ENCODE results near the gene FARP1.
A peak's percentile ranks its signal among the peaks of the same experiment; 100 is the strongest.

Gene FARP1

DNA sequence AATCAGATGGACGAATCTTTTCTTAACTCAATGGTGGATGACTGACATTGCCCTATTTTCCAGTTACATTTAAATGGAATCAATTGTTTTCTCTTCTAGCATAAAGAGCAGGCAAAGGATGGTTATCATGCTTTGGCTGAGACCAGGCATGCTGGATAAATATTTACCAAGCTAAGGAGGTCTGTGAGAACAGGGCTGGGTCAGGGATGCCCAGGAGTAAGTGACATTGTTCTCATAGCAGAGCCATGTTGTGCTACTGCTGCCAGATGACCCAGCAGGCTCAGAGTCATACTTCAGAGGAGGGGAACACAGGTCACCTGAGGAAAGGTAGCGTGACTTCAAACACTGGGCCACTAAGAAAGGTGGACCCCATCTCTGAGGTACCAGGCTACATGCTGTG, 150.2 kb downstream of the FARP1 start:
- H3K9me3 ChIP-seq (ENCODE audit: control insufficient read depth, low read length), result no peaks in the 10 kb centered on the region
- no peaks in the 10 kb centered on the region for H3K27me3 ChIP-seq (replicated peaks; ENCODE audit: control insufficient read depth, insufficient read depth, low read length)
- H3K4me3 ChIP-seq (ENCODE audit: low read length), result no peak overlapping the region
- peak; percentile 33 for DNase-seq (ENCODE audit: low read depth)
- H3K4me1 ChIP-seq (ENCODE audit: control insufficient read depth, insufficient read depth, low read length), result peaks cover 16% of the 10 kb centered on the region
- H3K9ac ChIP-seq (ENCODE audit: low read length), result no peak overlapping the region
- no peaks in the 10 kb centered on the region for H3K36me3 ChIP-seq (ENCODE audit: control insufficient read depth, insufficient read depth, low read length, severe bottlenecking)

- no peak overlapping the region for H3K4me3 ChIP-seq (ENCODE audit: low read length)
- no peaks in the 10 kb centered on the region for H3K9me3 ChIP-seq (ENCODE audit: control insufficient read depth, low read length)
- H3K36me3 ChIP-seq (ENCODE audit: control insufficient read depth, insufficient read depth, low read length, severe bottlenecking), result no peaks in the 10 kb centered on the region
- no peaks in the 10 kb centered on the region for H3K27me3 ChIP-seq (replicated peaks; ENCODE audit: control insufficient read depth, insufficient read depth, low read length)
- H3K9ac ChIP-seq (ENCODE audit: low read length), result no peak overlapping the region
- peak; percentile 49 for DNase-seq (ENCODE audit: low read depth)
- H3K4me1 ChIP-seq (ENCODE audit: control insufficient read depth, insufficient read depth, low read length), result peaks cover 16% of the 10 kb centered on the region
Measured at GRCh38 chr13:98293570-98294142, 150.8 kb downstream of the FARP1 start.

DNA sequence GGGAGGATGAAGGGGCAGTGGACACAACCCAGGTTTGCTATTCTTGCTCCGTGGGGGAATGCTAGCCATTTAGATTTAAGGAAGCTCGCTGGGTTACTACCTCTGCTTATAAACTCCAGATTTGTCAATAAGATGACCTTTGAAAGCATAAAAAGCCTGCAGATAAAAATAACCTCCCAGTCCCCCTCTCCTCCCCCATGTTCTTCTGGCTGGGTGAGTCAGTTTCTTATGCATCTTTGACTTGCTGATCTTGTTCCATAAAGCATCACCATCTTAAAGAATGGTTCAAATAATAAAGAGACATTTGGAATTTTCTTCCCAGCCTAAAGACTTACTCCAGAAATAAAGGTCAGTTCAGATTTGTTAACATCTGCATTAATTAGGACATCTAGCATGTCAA, 152.5 kb downstream of the FARP1 start:
- peaks cover 30% of the 10 kb centered on the region for H3K4me1 ChIP-seq (ENCODE audit: control insufficient read depth, insufficient read depth, low read length)
- no peak overlapping the region for H3K9ac ChIP-seq (ENCODE audit: low read length)
- H3K4me3 ChIP-seq (ENCODE audit: low read length), result no peak overlapping the region
- no peaks in the 10 kb centered on the region for H3K27me3 ChIP-seq (replicated peaks; ENCODE audit: control insufficient read depth, insufficient read depth, low read length)
- no peaks in the 10 kb centered on the region for H3K36me3 ChIP-seq (ENCODE audit: control insufficient read depth, insufficient read depth, low read length, severe bottlenecking)
- peak; percentile 28 for DNase-seq (ENCODE audit: low read depth)
- H3K9me3 ChIP-seq (ENCODE audit: control insufficient read depth, low read length), result no peaks in the 10 kb centered on the region

DNA sequence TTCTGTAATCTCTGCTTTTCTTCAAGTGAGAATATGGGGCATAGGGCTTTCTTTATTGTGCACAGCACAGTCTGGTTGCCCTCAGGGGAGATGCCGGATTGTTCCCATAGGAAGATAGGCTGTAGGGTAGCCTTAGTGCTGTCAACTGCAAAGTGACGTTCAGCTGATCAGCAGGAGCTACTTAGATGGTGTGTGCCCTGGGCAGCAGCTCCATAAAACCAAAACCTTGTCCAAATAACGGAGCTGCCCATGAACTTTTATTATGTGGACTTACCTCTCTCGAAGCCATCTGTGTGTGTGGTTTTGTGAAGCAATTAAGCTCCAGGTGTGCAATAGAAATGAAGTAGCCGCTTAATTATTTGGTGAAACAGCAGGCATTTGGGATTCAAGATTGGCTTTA, 154.2 kb downstream of the FARP1 start:
- Histone ChIP-seq H3K9me3 (ENCODE audit: control insufficient read depth, low read length) (no peaks in the 10 kb centered on the region), H3K4me1 (ENCODE audit: control insufficient read depth, insufficient read depth, low read length) (peaks cover 40% of the 10 kb centered on the region), H3K4me3 (ENCODE audit: low read length) (no peak overlapping the region), H3K27me3 (replicated peaks; ENCODE audit: control insufficient read depth, insufficient read depth, low read length) (no peaks in the 10 kb centered on the region), H3K36me3 (ENCODE audit: control insufficient read depth, insufficient read depth, low read length, severe bottlenecking) (no peaks in the 10 kb centered on the region), H3K9ac (ENCODE audit: low read length) (no peak overlapping the region)
- no peak for DNase-seq (ENCODE audit: low read depth)

DNA sequence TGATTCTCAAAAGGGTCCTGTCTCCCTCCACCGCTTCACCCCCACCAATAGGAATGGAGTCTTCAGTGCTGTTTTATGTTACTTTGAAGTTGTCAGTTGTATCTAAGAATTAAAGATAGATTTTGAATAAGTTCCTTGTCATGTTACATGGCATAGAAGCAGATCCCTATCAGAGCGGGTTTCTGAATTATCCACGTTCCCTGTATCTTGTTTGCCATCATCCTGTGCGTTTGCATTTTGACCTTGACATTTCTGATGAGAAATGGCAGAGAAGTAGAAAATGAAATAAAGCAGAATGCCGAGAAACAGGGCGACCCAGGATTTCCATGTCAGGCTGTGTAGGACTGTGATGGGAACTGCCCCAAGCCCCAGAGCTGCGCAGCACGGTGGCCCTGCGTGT, 154.9 kb downstream of the FARP1 start:
- Histone ChIP-seq H3K9ac (ENCODE audit: low read length) (no peak overlapping the region), H3K4me3 (ENCODE audit: low read length) (no peak overlapping the region), H3K27me3 (replicated peaks; ENCODE audit: control insufficient read depth, insufficient read depth, low read length) (no peaks in the 10 kb centered on the region), H3K4me1 (ENCODE audit: control insufficient read depth, insufficient read depth, low read length) (peaks cover 40% of the 10 kb centered on the region), H3K36me3 (ENCODE audit: control insufficient read depth, insufficient read depth, low read length, severe bottlenecking) (no peaks in the 10 kb centered on the region), H3K9me3 (ENCODE audit: control insufficient read depth, low read length) (no peaks in the 10 kb centered on the region)
- DNase-seq (ENCODE audit: low read depth), result no peak

- Histone ChIP-seq H3K27me3 (replicated peaks; ENCODE audit: control insufficient read depth, insufficient read depth, low read length) (no peaks in the 10 kb centered on the region), H3K9ac (ENCODE audit: low read length) (no peak overlapping the region), H3K9me3 (ENCODE audit: control insufficient read depth, low read length) (no peaks in the 10 kb centered on the region), H3K4me1 (ENCODE audit: control insufficient read depth, insufficient read depth, low read length) (peaks cover 40% of the 10 kb centered on the region), H3K4me3 (ENCODE audit: low read length) (no peak overlapping the region), H3K36me3 (ENCODE audit: control insufficient read depth, insufficient read depth, low read length, severe bottlenecking) (no peaks in the 10 kb centered on the region)
- no peak for DNase-seq (ENCODE audit: low read depth)
Measured at GRCh38 chr13:98298599-98298998, 155.7 kb downstream of the FARP1 start.

DNA sequence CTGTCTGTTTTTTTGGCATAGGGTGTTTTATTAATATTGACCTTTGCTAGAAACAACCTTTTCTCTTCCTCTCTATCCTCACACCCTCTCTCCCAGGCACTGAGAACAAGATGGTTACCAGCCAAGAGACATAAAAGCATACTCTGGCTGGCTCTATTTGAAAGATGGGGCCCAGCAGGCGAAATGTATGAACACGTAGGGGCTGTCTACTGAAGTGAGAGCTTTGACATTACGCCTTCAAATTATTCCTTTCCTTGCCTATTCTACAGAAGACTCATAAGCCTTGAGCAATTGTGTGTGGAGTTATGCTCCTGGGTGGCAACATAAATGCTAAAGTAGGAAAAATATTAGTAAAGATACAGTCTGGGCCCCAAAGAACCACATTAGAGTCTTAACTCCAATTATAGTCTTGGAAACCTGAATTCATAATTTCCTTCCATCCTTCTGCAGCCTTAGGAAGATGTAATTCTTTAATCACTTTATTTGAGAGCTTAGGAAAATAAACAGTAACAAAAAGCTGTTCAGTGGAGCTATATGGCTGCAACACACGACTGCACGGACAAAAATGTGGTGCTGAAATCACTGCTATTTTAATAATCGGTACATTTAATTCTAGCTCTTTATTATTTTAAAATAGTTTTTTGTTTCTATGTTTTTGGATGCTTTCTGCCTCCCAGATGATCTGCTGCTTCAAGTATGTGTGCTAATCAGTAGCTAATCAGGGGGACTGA, 156.5 kb downstream of the FARP1 start:
- Histone ChIP-seq H3K27me3 (replicated peaks; ENCODE audit: control insufficient read depth, insufficient read depth, low read length) (no peaks in the 10 kb centered on the region), H3K9ac (ENCODE audit: low read length) (peak overlapping the region; percentile 5), H3K4me1 (ENCODE audit: control insufficient read depth, insufficient read depth, low read length) (peaks cover 33% of the 10 kb centered on the region), H3K4me3 (ENCODE audit: low read length) (peak overlapping the region; percentile 35), H3K9me3 (ENCODE audit: control insufficient read depth, low read length) (no peaks in the 10 kb centered on the region), H3K36me3 (ENCODE audit: control insufficient read depth, insufficient read depth, low read length, severe bottlenecking) (no peaks in the 10 kb centered on the region)
- DNase-seq (ENCODE audit: low read depth), result peak; percentile 45

GRCh38 chr13:98299966-98300350, 157.1 kb downstream of the FARP1 start:
- no peaks in the 10 kb centered on the region for H3K9me3 ChIP-seq (ENCODE audit: control insufficient read depth, low read length)
- peaks cover 32% of the 10 kb centered on the region for H3K4me1 ChIP-seq (ENCODE audit: control insufficient read depth, insufficient read depth, low read length)
- H3K36me3 ChIP-seq (ENCODE audit: control insufficient read depth, insufficient read depth, low read length, severe bottlenecking), result no peaks in the 10 kb centered on the region
- peak; percentile 34 for DNase-seq (ENCODE audit: low read depth)
- H3K4me3 ChIP-seq (ENCODE audit: low read length), result peak overlapping the region; percentile 35
- H3K9ac ChIP-seq (ENCODE audit: low read length), result peak overlapping the region; percentile 5
- no peaks in the 10 kb centered on the region for H3K27me3 ChIP-seq (replicated peaks; ENCODE audit: control insufficient read depth, insufficient read depth, low read length)

DNA sequence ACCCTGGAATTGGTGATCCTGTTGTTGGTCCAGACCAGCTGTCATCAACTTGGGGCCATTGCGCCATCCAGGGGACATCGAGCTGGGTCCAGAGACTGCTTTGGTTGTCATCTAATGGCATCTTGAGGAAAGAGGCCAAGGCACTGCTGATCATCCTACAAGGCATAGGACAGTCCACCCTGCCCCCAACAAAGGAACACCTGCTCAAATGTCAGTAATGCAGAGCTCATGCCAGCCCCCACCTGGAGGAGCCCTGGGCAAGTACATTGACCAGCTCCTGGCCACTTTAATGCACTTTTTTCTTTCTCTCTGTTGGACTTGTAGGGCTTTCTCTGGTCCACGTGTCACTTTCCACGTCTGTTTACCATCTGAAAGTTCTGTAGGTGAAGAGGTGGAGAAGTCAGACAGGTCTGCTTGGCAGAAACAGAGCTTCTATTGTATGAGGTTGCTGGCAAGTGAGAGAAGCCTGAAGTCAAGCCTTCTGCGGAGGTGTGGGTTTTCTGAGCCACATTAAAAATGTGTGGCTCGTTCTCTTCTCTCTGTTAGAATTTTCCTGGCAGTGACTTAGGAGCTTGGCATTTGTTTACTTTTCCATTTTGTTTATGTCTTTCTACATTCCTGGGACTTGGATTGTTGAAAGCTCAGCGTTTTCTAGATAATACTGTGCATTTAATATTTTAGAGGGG, 158.2 kb downstream of the FARP1 start:
- peak; percentile 74 for DNase-seq (ENCODE audit: low read depth)
- Histone ChIP-seq H3K36me3 (ENCODE audit: control insufficient read depth, insufficient read depth, low read length, severe bottlenecking) (no peaks in the 10 kb centered on the region), H3K4me3 (ENCODE audit: low read length) (no peak overlapping the region), H3K9ac (ENCODE audit: low read length) (no peak overlapping the region), H3K9me3 (ENCODE audit: control insufficient read depth, low read length) (no peaks in the 10 kb centered on the region), H3K4me1 (ENCODE audit: control insufficient read depth, insufficient read depth, low read length) (peaks cover 23% of the 10 kb centered on the region), H3K27me3 (replicated peaks; ENCODE audit: control insufficient read depth, insufficient read depth, low read length) (no peaks in the 10 kb centered on the region)

- Histone ChIP-seq H3K9me3 (ENCODE audit: control insufficient read depth, low read length) (no peaks in the 10 kb centered on the region), H3K9ac (ENCODE audit: low read length) (no peak overlapping the region), H3K4me3 (ENCODE audit: low read length) (no peak overlapping the region), H3K27me3 (replicated peaks; ENCODE audit: control insufficient read depth, insufficient read depth, low read length) (no peaks in the 10 kb centered on the region), H3K36me3 (ENCODE audit: control insufficient read depth, insufficient read depth, low read length, severe bottlenecking) (no peaks in the 10 kb centered on the region), H3K4me1 (ENCODE audit: control insufficient read depth, insufficient read depth, low read length) (peaks cover 23% of the 10 kb centered on the region)
- peak; percentile 70 for DNase-seq (ENCODE audit: low read depth)
Measured at GRCh38 chr13:98301721-98302120, 158.8 kb downstream of the FARP1 start.

- Histone ChIP-seq H3K9me3 (ENCODE audit: control insufficient read depth, low read length) (no peaks in the 10 kb centered on the region), H3K4me1 (ENCODE audit: control insufficient read depth, insufficient read depth, low read length) (peaks cover 34% of the 10 kb centered on the region), H3K27me3 (replicated peaks; ENCODE audit: control insufficient read depth, insufficient read depth, low read length) (no peaks in the 10 kb centered on the region)
Measured at GRCh38 chr13:98303858-98304257, 161.0 kb downstream of the FARP1 start.

More at GRCh38 chr13:98303858-98304257, 161.0 kb downstream of the FARP1 start:
- no peak for DNase-seq (ENCODE audit: low read depth)
- Histone ChIP-seq H3K36me3 (ENCODE audit: control insufficient read depth, insufficient read depth, low read length, severe bottlenecking) (no peaks in the 10 kb centered on the region), H3K4me3 (ENCODE audit: low read length) (no peak overlapping the region), H3K9ac (ENCODE audit: low read length) (no peak overlapping the region)

All from adipocyte (in vitro differentiated cells).